Vagina (tissue), 2 donors: ENCODE data around the gene STX19. TPM values are rescaled to one million over a fixed set of nuclear protein-coding genes. Genes with fewer than 3 reads are reported as not detected.

Source experiments
- DNase-seq, 2 donors: peaks; one replicate each; pipeline ENCODE4 v3.0.0-alpha.2; 2017; ENCODE audit errors: extremely low spot score in 2 of 2
- H3K27ac ChIP-seq: fragments of 200-600 bp; sonication (generic); one replicate; pipeline ENCODE4 v1.5.1; 2019
- H3K27me3 ChIP-seq: fragments of 200-600 bp; sonication (generic); one replicate; pipeline ENCODE4 v1.5.1; 2019
- H3K36me3 ChIP-seq, 2 donors: fragments of 200-600 bp; sonication (generic); one replicate each; pipeline ENCODE4 v1.5.1; 2017 to 2019
- H3K4me1 ChIP-seq: fragments of 200-600 bp; sonication (generic); one replicate; pipeline ENCODE4 v1.5.1; 2019
- H3K4me3 ChIP-seq, 2 donors: fragments of 200-600 bp; sonication (generic); 1 replicate in 1 of 2; 2 replicates in 1 of 2; pipeline ENCODE4 v1.5.1; 2016 to 2019
- H3K9me3 ChIP-seq: fragments of 200-600 bp; sonication (generic); one replicate; pipeline ENCODE4 v1.5.1; 2019
- CTCF ChIP-seq, 3 experiments: fragments of 450-650 bp in 2 of 3; fragments of 200-600 bp in 1 of 3; sonication (generic) in 1 of 3; IDR thresholded peaks; one replicate each; pipeline ENCODE4 v1.5.1; 2017 to 2019; ENCODE audit warnings: antibody characterized with exemption in 3 of 3, mild to moderate bottlenecking in 2 of 3, moderate library complexity in 2 of 3
- POLR2A ChIP-seq, 2 donors: fragments of 450-650 bp; IDR thresholded peaks; one replicate each; pipeline ENCODE4 v1.6.1; 2017; ENCODE audit warnings: antibody characterized with exemption in 2 of 2, mild to moderate bottlenecking in 2 of 2, moderate library complexity in 2 of 2
- POLR2AphosphoS5 ChIP-seq, 2 donors: sonication (generic); formaldehyde crosslinking; IDR thresholded peaks; one replicate each; pipeline ENCODE4 v1.9.0; 2017; ENCODE audit warnings: antibody characterized with exemption in 2 of 2, mild to moderate bottlenecking in 2 of 2, low read depth in 1 of 2; ENCODE audit not compliant: insufficient read depth in 1 of 2
- intact Hi-C: fragments of 100-400 bp; cut with DNase I; formaldehyde crosslinking; loops from one replicate; pipeline ENCODE4 v1.15.1; 2023
- total RNA-seq: library from RNA; depleted of rRNA; stranded (reverse); fragments of >200 nt; gene quantifications from one replicate; pipeline ENCODE4 v1.2.3, GENCODE V29; 2016

Gene STX19
- total RNA-seq, 1 donor from 2014 or later = 2.5 TPM

- DNase-seq = no peak
- Histone ChIP-seq H3K9me3 (no peaks in the 10 kb centered on the region), H3K4me1 (no peaks in the 10 kb centered on the region), H3K27ac (no peak overlapping the region), H3K36me3 (no peaks in the 10 kb centered on the region), H3K27me3 (no peaks in the 10 kb centered on the region), H3K4me3 (no peak overlapping the region)
- TF ChIP-seq CTCF (IDR thresholded peaks at IDR 0.05) (no peak), POLR2AphosphoS5 (IDR thresholded peaks at IDR 0.05; ENCODE audit: insufficient read depth in 1 of 2, low read depth in 1 of 2) (no peak), POLR2A (IDR thresholded peaks at IDR 0.05) (no peak)
- intact Hi-C loops = no loop called here
These were observed 36.8 kb downstream of the STX19 start for GRCh38 chr3:93991631-93992030.

- no peaks in the 10 kb centered on the region for H3K4me1 ChIP-seq
- no peak overlapping the region for H3K4me3 ChIP-seq
- DNase-seq = no peak
- no peaks in the 10 kb centered on the region for H3K9me3 ChIP-seq
- intact Hi-C loops = no loop called here
- TF ChIP-seq CTCF (IDR thresholded peaks at IDR 0.05) (no peak), POLR2AphosphoS5 (IDR thresholded peaks at IDR 0.05; ENCODE audit: insufficient read depth in 1 of 2, low read depth in 1 of 2) (no peak), POLR2A (IDR thresholded peaks at IDR 0.05) (no peak)
- H3K27me3 ChIP-seq = no peaks in the 10 kb centered on the region
- H3K27ac ChIP-seq = no peak overlapping the region
- H3K36me3 ChIP-seq = no peaks in the 10 kb centered on the region
These were observed 39.2 kb downstream of the STX19 start for GRCh38 chr3:93989241-93989640.

GRCh38 chr3:93988764-93989163 lies 39.6 kb downstream of the STX19 start:
- intact Hi-C loops = no loop called here
- H3K27me3 ChIP-seq = no peaks in the 10 kb centered on the region
- H3K36me3 ChIP-seq = no peaks in the 10 kb centered on the region
- no peak for TF ChIP-seq POLR2A (IDR thresholded peaks at IDR 0.05)
- no peak for TF ChIP-seq POLR2AphosphoS5 (IDR thresholded peaks at IDR 0.05; ENCODE audit: insufficient read depth in 1 of 2, low read depth in 1 of 2)
- TF ChIP-seq CTCF (IDR thresholded peaks at IDR 0.05) = no peak
- H3K4me1 ChIP-seq = no peaks in the 10 kb centered on the region
- no peaks in the 10 kb centered on the region for H3K9me3 ChIP-seq
- no peak overlapping the region for H3K27ac ChIP-seq
- H3K4me3 ChIP-seq = no peak overlapping the region
- no peak for DNase-seq

GRCh38 chr3:93988283-93988682 lies 40.1 kb downstream of the STX19 start:
- Histone ChIP-seq H3K4me1 (no peaks in the 10 kb centered on the region), H3K4me3 (no peak overlapping the region), H3K27me3 (no peaks in the 10 kb centered on the region), H3K36me3 (no peaks in the 10 kb centered on the region), H3K27ac (no peak overlapping the region), H3K9me3 (no peaks in the 10 kb centered on the region)
- TF ChIP-seq POLR2A (IDR thresholded peaks at IDR 0.05) = no peak
- no peak for TF ChIP-seq CTCF (IDR thresholded peaks at IDR 0.05)
- TF ChIP-seq POLR2AphosphoS5 (IDR thresholded peaks at IDR 0.05; ENCODE audit: insufficient read depth in 1 of 2, low read depth in 1 of 2) = no peak
- no peak for DNase-seq
- intact Hi-C loops = no loop called here

GRCh38 chr3:93984618-93985017 lies 43.8 kb downstream of the STX19 start:
- DNase-seq = no peak
- Histone ChIP-seq H3K4me3 (no peak overlapping the region), H3K9me3 (no peaks in the 10 kb centered on the region), H3K36me3 (no peaks in the 10 kb centered on the region), H3K4me1 (peaks cover 11% of the 10 kb centered on the region), H3K27me3 (no peaks in the 10 kb centered on the region), H3K27ac (no peak overlapping the region)
- intact Hi-C loops = no loop called here
- TF ChIP-seq CTCF (IDR thresholded peaks at IDR 0.05) (no peak), POLR2AphosphoS5 (IDR thresholded peaks at IDR 0.05; ENCODE audit: insufficient read depth in 1 of 2, low read depth in 1 of 2) (no peak), POLR2A (IDR thresholded peaks at IDR 0.05) (no peak)
